ENCODE data around the gene NRCAM. TPM values are rescaled to one million over a fixed set of nuclear protein-coding genes. Genes with fewer than 3 reads are reported as not detected.

NRCAM gene
- total and polyA plus RNA-seq, 2 of the 8 experiments (the other 6 are each of a cell fraction or from before 2014, with no cell fraction given) = 2.7 to 3.8 TPM

- TF ChIP-seq CTCF (IDR thresholded peaks at IDR 0.05; ENCODE audit: control extremely low read depth in 1 of 3, insufficient read depth in 1 of 3, low read depth in 1 of 3, low read length in 3 of 3) = no peak
- no peak for TF ChIP-seq CBX8 (IDR thresholded peaks at IDR 0.05; ENCODE audit: borderline replicate concordance, low read depth, low read length)
- no peak for TF ChIP-seq ASH2L (IDR thresholded peaks at IDR 0.05; ENCODE audit: low read length)
- no peak for TF ChIP-seq ATF3 (IDR thresholded peaks at IDR 0.05; ENCODE audit: insufficient read depth, low read depth, low read length)
- no peak for TF ChIP-seq CHD1 (IDR thresholded peaks at IDR 0.05; ENCODE audit: low read depth, low read length)
- no peak for TF ChIP-seq KDM1A (IDR thresholded peaks at IDR 0.05; ENCODE audit: borderline replicate concordance, low read length)
- TF ChIP-seq HDAC6 (IDR thresholded peaks at IDR 0.05; ENCODE audit: low read depth, low read length) = no peak
- no peak for TF ChIP-seq CHD2 (IDR thresholded peaks at IDR 0.05; ENCODE audit: low read length)
These were observed 30.2 kb upstream of the NRCAM start (continued) for GRCh38 chr7:108486291-108486966.

Measured in H1 (cell line).